HEK293 (cell line): ENCODE measurements around the gene CAMTA2.

Experiments
- PBX3 ChIP-seq: sonication (generic); formaldehyde crosslinking; IDR thresholded peaks from 2 replicates; pipeline ENCODE4 v1.8.1; 2022; ENCODE audit warnings: mild to moderate bottlenecking, moderate library complexity, missing genetic modification reagents
- REST ChIP-seq: fragments of 450-650 bp; formaldehyde crosslinking; IDR thresholded peaks from 2 replicates; pipeline ENCODE4 v1.5.1; 2016; ENCODE audit warnings: missing biosample characterization, missing genetic modification characterization
- ZNF274 ChIP-seq, 2 experiments: fragments of 200-500 bp in 1 of 2; fragments of 450-650 bp in 1 of 2; sonication (Bioruptor generic) in 1 of 2; formaldehyde crosslinking in 1 of 2; IDR thresholded peaks; 2 replicates each; pipeline versions ENCODE4 v1.5.1 to v1.6.1; 2014 to 2016; ENCODE audit warnings: borderline replicate concordance in 1 of 2, inconsistent platforms in 1 of 2, low read length in 1 of 2, missing biosample characterization in 1 of 2, missing genetic modification characterization in 1 of 2
- ZNF335 ChIP-seq: fragments of 450-650 bp; formaldehyde crosslinking; conservative IDR thresholded peaks from 2 replicates; pipeline ENCODE4 v1.5.1; 2016; ENCODE audit warnings: missing biosample characterization, missing genetic modification characterization
- ZNF529 ChIP-seq: fragments of 450-650 bp; formaldehyde crosslinking; IDR thresholded peaks from 2 replicates; pipeline ENCODE4 v1.5.1; 2017; ENCODE audit warnings: missing genetic modification characterization, missing biosample characterization; ENCODE audit not compliant: insufficient replicate concordance

- TF ChIP-seq ZNF529 (tag by site-specific recombination) (no peak), PBX3 (no peak), ZNF274 (IDR thresholded peaks at IDR 0.05; ENCODE audit: low read length) (no peak), ZNF274 (tag by site-specific recombination; IDR thresholded peaks at IDR 0.05; ENCODE audit: borderline replicate concordance) (no peak), REST (no peak), ZNF335 (tag by site-specific recombination) (no peak)
Observed at GRCh38 chr17:4980644-4981216, 6.7 kb downstream of the CAMTA2 start.
